Measurements from ENCODE around the gene SLC4A2.

DNA sequence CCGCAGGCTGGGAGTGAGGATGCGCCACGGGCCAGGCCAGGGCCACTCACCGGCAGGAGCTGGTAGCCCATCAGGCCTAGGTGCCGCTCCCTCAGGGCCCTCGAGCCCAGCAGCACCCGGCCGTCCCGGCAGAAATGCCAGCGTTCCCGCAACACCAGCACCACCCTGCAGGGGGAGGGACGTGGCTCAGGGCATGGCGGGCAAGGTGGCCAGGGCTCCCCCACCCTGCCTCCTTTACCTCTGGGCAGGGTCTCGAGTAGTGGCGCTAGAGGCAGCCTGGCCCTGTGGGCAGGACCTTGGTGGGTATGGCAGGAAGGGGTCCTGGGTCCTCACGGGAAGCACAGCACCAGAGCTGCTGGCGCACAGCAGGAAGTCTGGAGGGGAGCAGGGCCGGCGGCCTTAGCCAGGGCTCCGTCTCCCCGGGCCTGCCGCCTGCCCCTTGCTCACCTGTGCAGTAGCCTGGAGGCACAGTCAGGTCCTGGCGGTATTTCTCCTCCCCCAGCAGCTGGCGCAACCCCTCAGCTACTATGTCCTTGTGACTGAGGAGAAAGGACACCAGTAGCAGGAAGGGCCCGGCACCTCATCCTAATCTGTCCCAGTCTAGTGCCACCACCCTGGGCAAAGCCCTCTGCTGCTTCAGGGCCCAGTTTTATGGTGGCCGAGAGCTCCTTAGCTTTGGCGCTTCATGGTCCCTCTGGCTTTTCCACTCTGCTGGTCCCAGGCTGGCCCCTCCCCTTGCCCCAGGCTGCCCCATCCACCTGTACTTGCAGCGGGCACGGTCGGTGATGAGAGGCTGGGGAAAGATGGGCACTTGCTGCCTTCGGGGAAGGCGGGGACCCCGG lies 17.7 kb downstream of the SLC4A2 start:
- no peak for TF ChIP-seq ZFP36 (IDR thresholded peaks at IDR 0.05; ENCODE audit: borderline replicate concordance, partially characterized antibody)
- TF ChIP-seq, protein P1, sequence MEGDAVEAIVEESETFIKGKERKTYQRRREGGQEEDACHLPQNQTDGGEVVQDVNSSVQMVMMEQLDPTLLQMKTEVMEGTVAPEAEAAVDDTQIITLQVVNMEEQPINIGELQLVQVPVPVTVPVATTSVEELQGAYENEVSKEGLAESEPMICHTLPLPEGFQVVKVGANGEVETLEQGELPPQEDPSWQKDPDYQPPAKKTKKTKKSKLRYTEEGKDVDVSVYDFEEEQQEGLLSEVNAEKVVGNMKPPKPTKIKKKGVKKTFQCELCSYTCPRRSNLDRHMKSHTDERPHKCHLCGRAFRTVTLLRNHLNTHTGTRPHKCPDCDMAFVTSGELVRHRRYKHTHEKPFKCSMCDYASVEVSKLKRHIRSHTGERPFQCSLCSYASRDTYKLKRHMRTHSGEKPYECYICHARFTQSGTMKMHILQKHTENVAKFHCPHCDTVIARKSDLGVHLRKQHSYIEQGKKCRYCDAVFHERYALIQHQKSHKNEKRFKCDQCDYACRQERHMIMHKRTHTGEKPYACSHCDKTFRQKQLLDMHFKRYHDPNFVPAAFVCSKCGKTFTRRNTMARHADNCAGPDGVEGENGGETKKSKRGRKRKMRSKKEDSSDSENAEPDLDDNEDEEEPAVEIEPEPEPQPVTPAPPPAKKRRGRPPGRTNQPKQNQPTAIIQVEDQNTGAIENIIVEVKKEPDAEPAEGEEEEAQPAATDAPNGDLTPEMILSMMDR (IDR thresholded peaks at IDR 0.05) = no peak
- TF ChIP-seq TFCP2L1 (CRISPR knock-in tag; IDR thresholded peaks at IDR 0.05) = no peak
- TF ChIP-seq, protein P2, sequence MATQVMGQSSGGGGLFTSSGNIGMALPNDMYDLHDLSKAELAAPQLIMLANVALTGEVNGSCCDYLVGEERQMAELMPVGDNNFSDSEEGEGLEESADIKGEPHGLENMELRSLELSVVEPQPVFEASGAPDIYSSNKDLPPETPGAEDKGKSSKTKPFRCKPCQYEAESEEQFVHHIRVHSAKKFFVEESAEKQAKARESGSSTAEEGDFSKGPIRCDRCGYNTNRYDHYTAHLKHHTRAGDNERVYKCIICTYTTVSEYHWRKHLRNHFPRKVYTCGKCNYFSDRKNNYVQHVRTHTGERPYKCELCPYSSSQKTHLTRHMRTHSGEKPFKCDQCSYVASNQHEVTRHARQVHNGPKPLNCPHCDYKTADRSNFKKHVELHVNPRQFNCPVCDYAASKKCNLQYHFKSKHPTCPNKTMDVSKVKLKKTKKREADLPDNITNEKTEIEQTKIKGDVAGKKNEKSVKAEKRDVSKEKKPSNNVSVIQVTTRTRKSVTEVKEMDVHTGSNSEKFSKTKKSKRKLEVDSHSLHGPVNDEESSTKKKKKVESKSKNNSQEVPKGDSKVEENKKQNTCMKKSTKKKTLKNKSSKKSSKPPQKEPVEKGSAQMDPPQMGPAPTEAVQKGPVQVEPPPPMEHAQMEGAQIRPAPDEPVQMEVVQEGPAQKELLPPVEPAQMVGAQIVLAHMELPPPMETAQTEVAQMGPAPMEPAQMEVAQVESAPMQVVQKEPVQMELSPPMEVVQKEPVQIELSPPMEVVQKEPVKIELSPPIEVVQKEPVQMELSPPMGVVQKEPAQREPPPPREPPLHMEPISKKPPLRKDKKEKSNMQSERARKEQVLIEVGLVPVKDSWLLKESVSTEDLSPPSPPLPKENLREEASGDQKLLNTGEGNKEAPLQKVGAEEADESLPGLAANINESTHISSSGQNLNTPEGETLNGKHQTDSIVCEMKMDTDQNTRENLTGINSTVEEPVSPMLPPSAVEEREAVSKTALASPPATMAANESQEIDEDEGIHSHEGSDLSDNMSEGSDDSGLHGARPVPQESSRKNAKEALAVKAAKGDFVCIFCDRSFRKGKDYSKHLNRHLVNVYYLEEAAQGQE (IDR thresholded peaks at IDR 0.05) = no peak
